HG03354 (cell line): ENCODE data around the gene LAMA4.
A peak's percentile ranks its signal among the peaks of the same experiment; 100 is the strongest.

Source experiments
- ATAC-seq: cut with Tn5 transposase; IDR thresholded peaks from one replicate; pipeline ENCODE4 v1.9.1; 2021; ENCODE audit warnings: mild to moderate bottlenecking; ENCODE audit not compliant: unreplicated experiment, poor library complexity, severe bottlenecking

Gene LAMA4, protein sequence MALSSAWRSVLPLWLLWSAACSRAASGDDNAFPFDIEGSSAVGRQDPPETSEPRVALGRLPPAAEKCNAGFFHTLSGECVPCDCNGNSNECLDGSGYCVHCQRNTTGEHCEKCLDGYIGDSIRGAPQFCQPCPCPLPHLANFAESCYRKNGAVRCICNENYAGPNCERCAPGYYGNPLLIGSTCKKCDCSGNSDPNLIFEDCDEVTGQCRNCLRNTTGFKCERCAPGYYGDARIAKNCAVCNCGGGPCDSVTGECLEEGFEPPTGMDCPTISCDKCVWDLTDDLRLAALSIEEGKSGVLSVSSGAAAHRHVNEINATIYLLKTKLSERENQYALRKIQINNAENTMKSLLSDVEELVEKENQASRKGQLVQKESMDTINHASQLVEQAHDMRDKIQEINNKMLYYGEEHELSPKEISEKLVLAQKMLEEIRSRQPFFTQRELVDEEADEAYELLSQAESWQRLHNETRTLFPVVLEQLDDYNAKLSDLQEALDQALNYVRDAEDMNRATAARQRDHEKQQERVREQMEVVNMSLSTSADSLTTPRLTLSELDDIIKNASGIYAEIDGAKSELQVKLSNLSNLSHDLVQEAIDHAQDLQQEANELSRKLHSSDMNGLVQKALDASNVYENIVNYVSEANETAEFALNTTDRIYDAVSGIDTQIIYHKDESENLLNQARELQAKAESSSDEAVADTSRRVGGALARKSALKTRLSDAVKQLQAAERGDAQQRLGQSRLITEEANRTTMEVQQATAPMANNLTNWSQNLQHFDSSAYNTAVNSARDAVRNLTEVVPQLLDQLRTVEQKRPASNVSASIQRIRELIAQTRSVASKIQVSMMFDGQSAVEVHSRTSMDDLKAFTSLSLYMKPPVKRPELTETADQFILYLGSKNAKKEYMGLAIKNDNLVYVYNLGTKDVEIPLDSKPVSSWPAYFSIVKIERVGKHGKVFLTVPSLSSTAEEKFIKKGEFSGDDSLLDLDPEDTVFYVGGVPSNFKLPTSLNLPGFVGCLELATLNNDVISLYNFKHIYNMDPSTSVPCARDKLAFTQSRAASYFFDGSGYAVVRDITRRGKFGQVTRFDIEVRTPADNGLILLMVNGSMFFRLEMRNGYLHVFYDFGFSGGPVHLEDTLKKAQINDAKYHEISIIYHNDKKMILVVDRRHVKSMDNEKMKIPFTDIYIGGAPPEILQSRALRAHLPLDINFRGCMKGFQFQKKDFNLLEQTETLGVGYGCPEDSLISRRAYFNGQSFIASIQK (N-terminal part only)

DNA sequence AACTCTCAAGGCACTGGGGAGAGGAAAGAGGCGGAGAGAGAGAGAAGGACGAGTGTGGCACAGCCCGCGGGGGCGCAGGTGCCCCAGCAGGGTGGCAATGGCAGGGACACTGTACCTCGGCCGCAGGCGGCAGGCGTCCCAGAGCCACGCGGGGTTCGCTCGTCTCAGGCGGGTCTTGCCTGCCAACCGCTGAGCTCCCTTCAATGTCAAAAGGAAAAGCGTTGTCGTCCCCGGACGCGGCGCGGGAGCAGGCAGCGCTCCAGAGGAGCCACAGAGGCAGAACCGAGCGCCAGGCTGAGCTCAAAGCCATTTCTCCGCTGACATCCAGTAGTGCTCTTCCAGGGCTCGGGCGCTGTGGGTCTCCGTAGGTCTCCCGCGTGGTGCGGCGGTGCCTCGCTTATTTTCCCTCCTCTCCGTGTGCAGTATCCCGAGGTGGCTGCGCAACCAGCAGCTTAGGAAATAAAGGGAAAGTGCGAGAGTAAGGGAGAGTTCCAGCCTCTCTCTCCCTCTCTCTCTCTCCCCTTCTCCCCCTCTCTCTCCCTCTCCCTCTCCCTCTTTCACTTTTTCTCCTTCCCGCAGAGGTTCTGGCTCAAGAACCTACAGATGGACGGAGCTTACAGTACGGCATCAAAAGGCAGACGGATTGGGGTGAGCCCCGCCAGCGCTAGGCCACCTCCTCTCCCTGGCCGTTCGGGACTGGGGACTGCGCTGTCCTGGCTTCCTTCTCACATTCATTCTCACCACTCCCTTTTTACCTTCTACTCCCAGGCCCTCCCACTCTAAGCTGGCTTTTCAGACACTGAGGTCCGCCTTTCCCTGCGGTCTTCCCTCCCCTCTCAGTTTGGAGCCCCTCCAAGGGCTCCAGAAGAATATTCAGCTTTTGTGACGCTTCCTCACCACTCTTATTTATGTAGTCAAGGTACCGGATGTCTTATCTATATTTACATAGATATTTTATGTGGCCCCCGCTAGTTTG lies at the start of gene LAMA4:
TSS of gene LAMA4 (minus strand) at position 727 of the 976 bp plus-strand sequence. CDS start at position 310, 417 bp downstream.
- ATAC-seq = no peak

GRCh38 chr6:112302142-112302705 lies 47.9 kb upstream of the LAMA4 start:
- ATAC-seq = no peak

- ATAC-seq = no peak
Observed at GRCh38 chr6:112300896-112301295, 46.5 kb upstream of the LAMA4 start.

GRCh38 chr6:112298816-112299281 lies 44.5 kb upstream of the LAMA4 start:
- no peak for ATAC-seq

DNA sequence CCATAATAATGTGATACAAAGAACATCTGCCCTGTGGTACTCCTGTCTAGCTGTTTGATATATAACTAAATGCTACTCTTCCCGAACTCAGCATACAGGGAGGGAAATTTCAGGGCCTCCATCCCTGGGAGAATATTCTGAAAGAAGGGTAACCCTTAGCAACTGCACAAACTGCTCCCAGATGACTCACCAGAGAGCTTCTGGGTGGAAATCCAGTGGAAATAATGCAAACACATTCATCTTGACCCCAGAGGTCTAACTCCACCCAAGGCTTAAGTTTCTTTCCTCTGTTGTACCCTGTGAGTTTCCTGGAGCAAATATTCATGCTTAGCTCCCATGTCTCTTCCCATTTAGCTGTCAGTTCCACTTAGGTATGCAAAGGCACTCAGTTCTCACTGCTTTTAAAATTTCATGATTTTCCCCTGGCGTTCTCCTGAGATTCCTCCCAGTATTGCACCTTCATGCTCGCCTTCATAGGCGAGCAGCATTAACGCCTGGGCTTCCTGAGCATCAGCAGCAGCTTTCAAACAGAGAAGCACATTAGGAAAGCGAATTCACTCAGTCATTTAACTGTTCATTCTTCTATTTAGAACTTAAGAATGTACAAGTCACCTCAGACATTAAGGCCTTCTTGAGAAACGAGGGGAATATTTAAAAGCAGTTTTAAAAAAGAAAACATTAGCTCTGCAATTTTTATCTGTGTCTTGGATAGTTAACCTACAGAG lies 43.8 kb upstream of the LAMA4 start:
- ATAC-seq = no peak

- ATAC-seq = no peak
Observed at GRCh38 chr6:112296694-112297093, 42.3 kb upstream of the LAMA4 start.

GRCh38 chr6:112296122-112296521 lies 41.8 kb upstream of the LAMA4 start:
- ATAC-seq = peak; percentile 74

GRCh38 chr6:112291161-112291762 lies 36.9 kb upstream of the LAMA4 start:
- no peak for ATAC-seq

DNA sequence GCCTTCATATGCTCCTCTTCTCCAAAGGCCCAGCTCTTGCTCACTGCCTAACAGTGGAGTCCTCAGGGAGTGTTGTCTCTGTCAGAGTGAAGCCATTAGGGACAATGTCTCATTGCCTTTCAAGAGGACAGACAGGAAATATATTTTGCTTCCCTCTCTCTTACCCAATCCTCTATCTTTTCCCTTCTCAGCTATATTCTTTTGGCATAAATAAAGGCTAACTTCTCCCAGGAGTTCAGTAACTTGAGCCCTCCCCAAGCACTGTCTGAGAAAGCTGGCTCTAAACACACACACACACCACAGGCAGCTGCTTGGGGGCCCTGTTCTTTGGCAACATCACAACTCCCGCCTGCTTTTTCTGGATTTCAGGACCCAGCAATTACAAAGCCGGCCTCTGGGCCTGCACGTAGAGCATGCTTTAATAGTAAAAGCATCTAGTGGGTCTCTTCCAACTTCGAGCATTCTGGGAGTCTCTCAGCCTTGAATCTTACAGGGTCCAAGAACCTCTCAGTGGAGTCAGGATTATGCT lies 34.7 kb upstream of the LAMA4 start:
- no peak for ATAC-seq

GRCh38 chr6:112288475-112288874 lies 34.1 kb upstream of the LAMA4 start:
- no peak for ATAC-seq

GRCh38 chr6:112287577-112288225 lies 33.3 kb upstream of the LAMA4 start:
- no peak for ATAC-seq

DNA sequence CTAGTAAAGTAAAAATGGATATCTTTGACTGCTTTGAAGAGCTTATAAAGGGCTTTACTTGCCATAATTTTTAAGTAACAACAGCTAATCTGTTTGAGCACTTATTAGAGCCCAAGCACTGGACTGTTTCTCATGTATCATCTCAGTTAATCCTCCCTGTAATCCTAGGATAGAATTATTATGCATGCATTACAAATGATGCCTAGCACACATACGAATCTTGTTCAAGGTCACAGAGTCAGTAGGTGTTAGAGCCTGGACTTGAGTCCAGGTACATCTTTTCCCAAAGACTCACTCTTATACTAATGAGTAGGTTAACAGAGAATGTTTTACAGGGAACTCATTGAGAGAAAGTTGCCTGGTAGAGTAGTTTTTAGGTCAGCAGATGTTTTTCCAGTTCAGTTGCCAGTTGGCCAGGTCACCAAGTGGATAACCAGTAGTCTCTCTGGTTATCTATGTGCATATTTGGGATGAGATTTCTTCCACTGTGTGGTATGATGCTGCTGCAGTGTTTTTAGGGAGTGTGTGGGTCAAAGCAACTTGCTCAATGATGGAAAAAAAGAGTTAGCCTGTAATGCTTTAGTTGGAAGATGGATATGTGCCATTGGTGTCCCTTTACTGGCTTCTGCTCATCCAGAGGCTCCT lies 32.3 kb upstream of the LAMA4 start:
- ATAC-seq = no peak

DNA sequence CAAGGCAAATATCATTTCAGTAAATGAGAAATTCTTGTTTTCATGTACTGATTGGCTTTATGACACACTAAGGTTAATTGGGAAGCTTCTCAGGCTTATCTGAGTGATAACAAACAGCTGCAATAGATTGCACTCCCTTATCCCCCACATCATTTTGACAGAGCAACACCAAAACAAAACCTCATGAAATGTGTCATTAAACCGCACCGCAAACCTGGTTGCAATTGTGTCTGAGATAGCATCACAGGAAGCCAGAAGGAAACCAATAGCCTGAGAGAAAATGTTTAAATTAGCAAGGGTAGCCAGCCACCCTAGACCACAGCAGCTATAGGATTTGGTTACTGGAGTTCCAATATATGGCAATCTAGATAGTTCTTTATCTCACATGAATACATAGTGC lies 31.6 kb upstream of the LAMA4 start:
- ATAC-seq = peak; percentile 93

DNA sequence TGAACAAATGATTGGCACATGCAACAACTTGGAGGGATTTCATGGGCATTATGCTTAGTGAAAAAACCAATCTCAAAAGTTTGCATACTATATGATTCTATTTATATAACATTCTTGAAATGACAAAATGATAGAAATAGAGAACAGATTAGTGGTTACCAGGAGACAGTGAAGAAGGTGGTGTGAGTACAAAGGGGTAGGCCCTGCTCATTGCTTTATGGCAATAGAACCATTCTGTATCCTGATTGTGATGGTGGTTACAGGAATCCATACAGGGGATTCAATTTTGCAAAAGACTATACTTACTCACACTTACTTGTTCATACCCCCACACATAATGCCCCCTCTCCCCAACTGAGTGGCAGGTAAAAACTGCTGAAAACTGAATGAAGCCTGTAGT lies 30.2 kb upstream of the LAMA4 start:
- no peak for ATAC-seq

DNA sequence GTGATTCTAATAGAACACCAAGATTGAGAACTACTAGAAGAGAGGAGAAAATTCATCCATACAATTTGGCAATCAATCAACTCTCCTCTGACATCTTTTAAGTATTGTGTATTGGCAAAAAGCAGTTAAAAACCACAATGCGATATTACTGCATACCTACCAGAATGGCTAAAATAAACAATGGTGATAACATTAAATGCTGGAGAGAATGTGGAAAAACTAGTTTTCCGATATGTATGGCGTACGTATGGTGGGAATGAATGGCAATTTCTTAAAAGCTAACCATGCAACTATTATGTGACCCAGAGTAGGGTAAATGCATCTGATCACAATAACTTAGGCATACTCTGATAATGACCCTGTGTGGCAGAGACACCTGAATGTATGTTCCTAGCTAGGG lies 29.3 kb upstream of the LAMA4 start:
- ATAC-seq = no peak

- no peak for ATAC-seq
Observed at GRCh38 chr6:112281821-112282615, 27.7 kb upstream of the LAMA4 start.
